Thyroid gland (tissue), 4 donors: Measurements from ENCODE around the gene MICAL3. TPM values are rescaled to one million over a fixed set of nuclear protein-coding genes. Genes with fewer than 3 reads are reported as not detected.
"Not testable (repeated sequence)": the region's sequence is repeated elsewhere in the genome, so short reads cannot be mapped to it uniquely, and the experiment has no call there.

Experiments used
- DNase-seq, 2 donors: peaks; one replicate each; pipeline ENCODE4 v3.0.0-alpha.2; 2019
- H3K27ac ChIP-seq, 3 donors: fragments of 200-600 bp; sonication (generic); 1 replicate in 2 of 3; 2 replicates in 1 of 3; pipeline ENCODE4 v1.5.1; 2016 to 2019; ENCODE audit warnings: mild to moderate bottlenecking in 1 of 3, moderate library complexity in 1 of 3
- H3K27me3 ChIP-seq: fragments of 200-600 bp; sonication (generic); one replicate; pipeline ENCODE4 v1.5.1; 2019
- H3K36me3 ChIP-seq, 2 donors: fragments of 200-600 bp; sonication (generic); one replicate each; pipeline ENCODE4 v1.5.1; 2016 to 2019
- H3K4me1 ChIP-seq, 2 donors: fragments of 200-600 bp; sonication (generic); one replicate each; pipeline ENCODE4 v1.5.1; 2017 to 2019
- H3K4me3 ChIP-seq, 3 donors: fragments of 200-600 bp; sonication (generic); replicated peaks in 1 of 3; 1 replicate in 2 of 3; 2 replicates in 1 of 3; pipeline ENCODE4 v1.5.1; 2016; ENCODE audit warnings: mild to moderate bottlenecking in 1 of 3
- H3K9me3 ChIP-seq: fragments of 200-600 bp; sonication (generic); one replicate; pipeline ENCODE4 v1.5.1; 2017
- POLR2A ChIP-seq, 2 donors: fragments of 450-650 bp; IDR thresholded peaks; one replicate each; pipeline ENCODE4 v1.6.1; 2017; ENCODE audit warnings: antibody characterized with exemption in 2 of 2, mild to moderate bottlenecking in 2 of 2, moderate library complexity in 1 of 2
- WGBS, 2 donors: methylation state at CpG; one replicate each; pipeline ENCODE4 v1.1.5; 2017; 5-methylcytosine and 5-hydroxymethylcytosine counted together
- intact Hi-C: fragments of 100-400 bp; cut with DNase I; formaldehyde crosslinking; loops from one replicate; pipeline ENCODE4 v1.15.1; 2023
- total RNA-seq, 4 donors: library from RNA; depleted of rRNA; stranded (reverse); fragments of >200 nt; gene quantifications; one replicate each; pipeline ENCODE4 v1.2.3, GENCODE V29; 2016
- TF ChIP-seq, protein P1 (sequence below), 6 experiments: fragments of 200-600 bp in 3 of 6; fragments of 450-650 bp in 3 of 6; sonication (generic) in 3 of 6; IDR thresholded peaks; one replicate each; pipeline ENCODE4 v1.5.1; 2016 to 2019; ENCODE audit warnings: antibody characterized with exemption in 6 of 6, mild to moderate bottlenecking in 2 of 6, inconsistent platforms in 1 of 6, moderate library complexity in 1 of 6

The MICAL3 gene
- total RNA-seq, 4 donors from 2014 or later = 31.8 to 53.8 (median 43.6) TPM

DNA sequence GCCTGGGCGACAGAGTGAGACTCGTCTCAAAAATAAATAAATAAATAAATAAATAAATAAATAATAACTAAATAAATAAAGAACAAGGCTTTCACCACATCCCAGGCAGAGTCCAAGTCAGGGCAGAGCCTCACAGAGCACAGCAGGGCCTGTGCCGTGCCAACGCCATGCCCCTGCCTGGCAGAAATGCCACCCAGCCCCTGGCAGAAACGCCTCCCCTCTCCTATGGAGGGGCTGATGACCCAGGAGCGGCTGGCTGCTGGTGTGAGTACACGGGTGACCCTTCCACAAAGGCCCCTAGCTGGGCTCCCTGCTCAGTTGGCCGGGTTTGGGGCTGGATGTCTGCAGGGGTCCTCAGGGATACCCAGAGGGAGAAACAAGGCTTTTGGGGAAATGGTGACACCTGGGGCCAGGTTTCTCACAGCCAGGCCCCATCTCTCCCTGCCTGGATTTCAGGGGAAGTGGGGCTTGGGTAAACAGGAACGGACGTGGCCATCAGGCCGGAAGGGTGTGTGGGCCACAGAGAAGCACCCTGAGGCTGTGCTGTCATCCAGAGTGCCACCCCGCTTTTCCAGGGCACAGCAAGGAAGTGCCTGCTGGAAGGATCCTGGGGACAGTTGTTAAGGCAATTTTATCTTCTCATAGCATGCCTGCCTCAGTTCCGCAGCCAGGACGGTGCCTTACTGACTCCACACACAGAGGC lies 255.2 kb downstream of the MICAL3 start:
- intact Hi-C loops = no loop called here
- TF ChIP-seq, protein P1, sequence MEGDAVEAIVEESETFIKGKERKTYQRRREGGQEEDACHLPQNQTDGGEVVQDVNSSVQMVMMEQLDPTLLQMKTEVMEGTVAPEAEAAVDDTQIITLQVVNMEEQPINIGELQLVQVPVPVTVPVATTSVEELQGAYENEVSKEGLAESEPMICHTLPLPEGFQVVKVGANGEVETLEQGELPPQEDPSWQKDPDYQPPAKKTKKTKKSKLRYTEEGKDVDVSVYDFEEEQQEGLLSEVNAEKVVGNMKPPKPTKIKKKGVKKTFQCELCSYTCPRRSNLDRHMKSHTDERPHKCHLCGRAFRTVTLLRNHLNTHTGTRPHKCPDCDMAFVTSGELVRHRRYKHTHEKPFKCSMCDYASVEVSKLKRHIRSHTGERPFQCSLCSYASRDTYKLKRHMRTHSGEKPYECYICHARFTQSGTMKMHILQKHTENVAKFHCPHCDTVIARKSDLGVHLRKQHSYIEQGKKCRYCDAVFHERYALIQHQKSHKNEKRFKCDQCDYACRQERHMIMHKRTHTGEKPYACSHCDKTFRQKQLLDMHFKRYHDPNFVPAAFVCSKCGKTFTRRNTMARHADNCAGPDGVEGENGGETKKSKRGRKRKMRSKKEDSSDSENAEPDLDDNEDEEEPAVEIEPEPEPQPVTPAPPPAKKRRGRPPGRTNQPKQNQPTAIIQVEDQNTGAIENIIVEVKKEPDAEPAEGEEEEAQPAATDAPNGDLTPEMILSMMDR (IDR thresholded peaks at IDR 0.05) = no peak
- TF ChIP-seq POLR2A (IDR thresholded peaks at IDR 0.05) = no peak
- Histone ChIP-seq H3K4me3 (no peak overlapping the region), H3K27me3 (no peaks in the 10 kb centered on the region), H3K36me3 (no peaks in the 10 kb centered on the region), H3K27ac (no peak overlapping the region), H3K4me1 (peaks cover 8 to 10% of the 10 kb centered on the region in 2 donors), H3K9me3 (no peaks in the 10 kb centered on the region)
- WGBS, 2 donors = 93 to 96% methylated on average over 11 of the region's 14 CpGs
- DNase-seq = no peak

DNA sequence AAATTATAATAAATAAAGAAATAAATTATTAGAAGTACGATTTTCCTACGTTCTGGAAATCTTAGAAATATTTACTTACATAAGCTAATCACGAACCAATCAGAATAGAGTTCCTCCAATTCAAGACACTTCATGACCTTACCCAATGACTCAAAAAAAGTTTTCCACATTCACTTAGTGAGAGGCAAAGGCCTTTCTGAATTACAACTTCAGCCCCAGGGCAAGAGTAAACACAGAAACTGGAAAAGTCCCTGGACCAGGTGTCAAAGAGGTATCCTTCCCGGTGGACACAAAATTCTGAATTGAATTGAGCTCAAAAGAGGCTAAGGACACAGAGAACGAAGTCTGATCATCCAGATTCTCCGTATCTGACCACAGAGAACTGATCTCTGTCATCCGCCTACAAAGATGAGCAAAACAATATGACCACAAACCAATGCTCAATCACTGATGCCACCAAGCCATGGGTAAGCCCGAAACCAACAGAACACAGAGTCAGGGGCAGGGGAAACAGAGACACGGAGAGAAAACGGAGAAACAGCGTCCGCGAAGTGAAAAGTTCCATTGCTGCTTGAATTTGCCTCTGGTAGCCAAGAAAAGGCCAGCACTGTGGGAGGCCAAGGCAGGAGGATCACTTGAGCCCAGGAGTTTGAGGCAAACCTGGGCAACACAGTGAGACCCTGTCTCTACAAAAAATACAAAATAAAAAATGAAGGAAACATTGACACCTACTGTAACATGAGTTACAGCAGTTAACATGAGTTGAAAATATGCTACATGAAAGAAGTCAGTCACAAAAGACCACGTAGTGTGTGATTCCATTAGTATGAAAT lies 256.9 kb downstream of the MICAL3 start:
- Histone ChIP-seq H3K9me3 (no peaks in the 10 kb centered on the region), H3K36me3 (no peaks in the 10 kb centered on the region), H3K4me3 (no peak overlapping the region), H3K27me3 (no peaks in the 10 kb centered on the region), H3K4me1 (peaks cover 0 to 4% of the 10 kb centered on the region in 2 donors), H3K27ac (no peak overlapping the region)
- 93 to 96% methylated on average over 14 of the region's 14 CpGs for WGBS, 2 donors
- intact Hi-C loops = no loop called here
- DNase-seq = no peak
- TF ChIP-seq POLR2A (IDR thresholded peaks at IDR 0.05) = no peak
- TF ChIP-seq, protein P1 (IDR thresholded peaks at IDR 0.05) = no peak

DNA sequence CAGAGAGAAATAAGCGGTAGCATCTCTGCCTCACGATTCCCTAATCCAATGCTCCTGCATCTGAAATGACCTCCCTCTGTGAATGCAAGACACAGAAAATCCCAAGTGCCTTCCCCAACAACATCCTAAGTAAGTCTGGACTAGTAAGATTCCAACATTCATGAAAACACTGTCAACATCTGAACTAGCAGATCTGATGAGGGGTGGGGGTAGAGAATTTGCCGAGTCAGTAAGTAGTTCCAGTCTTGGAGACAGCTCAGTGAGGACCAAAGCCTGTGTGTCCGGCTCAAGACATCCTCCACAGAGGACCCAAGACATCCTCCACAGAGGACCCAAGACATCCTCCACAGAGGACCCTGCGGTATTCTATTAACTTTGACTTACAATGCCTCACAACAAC lies 259.5 kb downstream of the MICAL3 start:
- WGBS, 2 donors = 87 to 96% methylated on average over 4 to 5 of the region's 5 CpGs
- DNase-seq, H3K27ac ChIP-seq, H3K4me3 ChIP-seq, H3K9me3 ChIP-seq, H3K36me3 ChIP-seq, H3K27me3 ChIP-seq, intact Hi-C loops, H3K4me1 ChIP-seq: not testable (repeated sequence)

DNA sequence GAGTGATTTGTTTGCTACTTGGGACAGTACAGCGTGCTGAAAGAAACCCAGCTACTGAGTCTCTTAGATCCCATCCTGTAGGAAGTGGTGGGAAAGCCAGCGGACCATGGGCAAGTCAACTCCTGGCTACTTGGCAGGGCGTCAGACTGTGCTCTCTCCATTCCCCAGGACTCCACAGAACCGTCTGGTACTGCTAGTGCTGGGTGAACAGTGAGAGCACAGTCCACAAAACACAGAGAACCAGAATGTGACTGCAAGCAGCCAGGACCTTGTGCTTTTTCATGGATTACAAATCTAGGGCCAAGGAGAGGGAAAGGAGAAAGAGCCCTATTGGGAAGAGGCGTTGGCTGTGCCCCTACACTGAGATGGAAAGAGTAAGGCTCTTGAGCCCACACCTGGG lies 260.3 kb downstream of the MICAL3 start:
- H3K36me3 ChIP-seq = no peaks in the 10 kb centered on the region
- WGBS, 2 donors = 45 to 47% methylated on average over 5 of the region's 5 CpGs
- no peak overlapping the region for H3K4me3 ChIP-seq
- H3K9me3 ChIP-seq = no peaks in the 10 kb centered on the region
- peaks cover 0 to 4% of the 10 kb centered on the region in 2 donors for H3K4me1 ChIP-seq
- DNase-seq = peak in 1 of 2 donors; percentile 39
- TF ChIP-seq, protein P1 (IDR thresholded peaks at IDR 0.05) = no peak
- no peak for TF ChIP-seq POLR2A (IDR thresholded peaks at IDR 0.05)
- intact Hi-C loops = no loop called here
- no peak overlapping the region for H3K27ac ChIP-seq
- H3K27me3 ChIP-seq = no peaks in the 10 kb centered on the region

DNA sequence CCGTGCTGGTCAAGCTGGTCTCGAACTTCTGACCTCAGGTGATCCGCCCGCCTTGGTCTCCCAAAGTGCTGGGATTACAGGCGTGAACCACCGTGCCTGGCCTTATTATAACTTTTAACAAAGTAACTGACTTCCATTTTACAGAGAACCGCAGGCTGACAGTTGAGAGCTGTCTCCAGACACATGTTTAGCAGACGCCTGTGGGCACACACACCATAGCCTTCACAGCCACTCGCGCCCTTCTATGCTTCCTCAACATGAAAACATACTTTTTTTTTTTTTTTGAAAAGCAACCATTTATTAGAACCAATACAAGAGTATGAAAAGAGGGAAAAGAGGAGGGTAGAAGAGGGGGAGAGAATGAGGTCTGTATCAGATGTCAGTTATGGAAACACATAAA lies 260.9 kb downstream of the MICAL3 start:
- H3K4me3 ChIP-seq, H3K27ac ChIP-seq, DNase-seq, H3K27me3 ChIP-seq, H3K36me3 ChIP-seq, H3K4me1 ChIP-seq, H3K9me3 ChIP-seq, intact Hi-C loops: not testable (repeated sequence)
- WGBS, 2 donors = 92 to 95% methylated on average over 10 of the region's 10 CpGs

- no peaks in the 10 kb centered on the region for H3K9me3 ChIP-seq
- H3K27ac ChIP-seq = no peak overlapping the region
- no peak for TF ChIP-seq POLR2A (IDR thresholded peaks at IDR 0.05)
- TF ChIP-seq, protein P1 (IDR thresholded peaks at IDR 0.05) = no peak
- H3K36me3 ChIP-seq = no peaks in the 10 kb centered on the region
- H3K4me3 ChIP-seq = no peak overlapping the region
- intact Hi-C loops = no loop called here
- H3K4me1 ChIP-seq = peaks cover 0 to 4% of the 10 kb centered on the region in 2 donors
- WGBS, 2 donors = 83 to 91% methylated on average over 4 of the region's 4 CpGs
- DNase-seq = no peak
- no peaks in the 10 kb centered on the region for H3K27me3 ChIP-seq
These were observed 263.2 kb downstream of the MICAL3 start for GRCh38 chr22:17761138-17761488.
